HG03139 (cell line): Measurements from ENCODE around the gene SLC25A21.

ENCODE experiments used
- ATAC-seq: cut with Tn5 transposase; IDR thresholded peaks from one replicate; pipeline ENCODE4 v1.9.1; 2021; ENCODE audit not compliant: unreplicated experiment

Gene SLC25A21

DNA sequence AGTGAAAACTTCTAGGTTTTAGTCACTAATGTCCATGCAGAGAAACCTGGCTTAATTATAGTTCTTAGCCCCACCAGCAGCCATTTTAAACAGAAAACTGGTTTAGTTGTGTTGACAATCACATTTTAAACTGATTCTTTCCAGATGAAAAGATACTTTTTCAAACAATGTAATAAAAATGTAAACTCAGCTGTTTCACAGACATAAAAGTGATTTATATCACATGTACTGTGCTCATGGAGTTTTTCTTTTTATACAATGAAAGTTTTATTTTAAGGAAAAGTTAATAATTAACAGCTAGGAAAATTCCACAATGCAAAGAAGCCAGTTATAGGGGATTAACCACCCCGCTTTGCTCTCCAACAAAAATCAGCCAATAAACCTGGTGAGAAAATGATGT, 381.0 kb downstream of the SLC25A21 start:
- no peak for ATAC-seq

DNA sequence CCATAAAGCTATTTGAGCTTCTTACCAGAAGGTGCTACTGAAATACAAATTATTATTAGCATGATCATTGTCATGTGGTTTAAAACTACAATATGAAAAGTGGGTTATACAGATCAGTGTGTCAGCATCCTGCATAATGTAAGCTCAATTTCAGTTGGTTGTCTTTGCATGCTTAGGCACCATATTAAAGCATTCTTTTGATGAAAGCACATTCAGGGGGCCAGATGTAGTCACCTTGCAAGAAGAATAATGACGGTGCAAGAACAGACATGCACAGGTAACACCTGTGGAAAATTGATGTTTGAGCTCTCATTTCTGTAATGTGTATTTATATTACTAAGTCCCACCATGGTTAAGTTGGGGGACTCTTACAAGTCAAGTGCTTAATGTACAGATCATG, 386.9 kb downstream of the SLC25A21 start:
- ATAC-seq, result no peak

- ATAC-seq, result no peak
Observed at GRCh38 chr14:36784541-36784940, 387.9 kb downstream of the SLC25A21 start.

DNA sequence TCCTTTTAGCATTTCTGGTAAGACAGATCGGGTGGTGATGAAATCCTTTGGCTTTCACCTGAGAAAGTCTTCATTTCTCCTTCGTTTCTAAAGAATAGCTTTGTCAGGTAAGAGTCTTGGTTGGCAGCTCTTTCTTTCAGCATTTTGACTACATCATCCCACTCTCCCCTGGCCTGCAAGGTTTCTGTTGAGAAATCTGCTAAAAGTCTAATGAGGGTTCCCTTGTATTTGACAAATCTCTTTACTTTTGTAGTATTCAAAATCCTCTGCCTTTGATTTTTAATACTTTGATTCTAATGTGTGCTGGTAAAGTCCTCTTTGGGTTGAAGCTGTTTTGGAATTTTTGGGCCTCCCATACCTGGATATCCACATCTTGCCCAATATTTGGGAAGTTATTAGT, 390.5 kb downstream of the SLC25A21 start:
- ATAC-seq, result no peak

DNA sequence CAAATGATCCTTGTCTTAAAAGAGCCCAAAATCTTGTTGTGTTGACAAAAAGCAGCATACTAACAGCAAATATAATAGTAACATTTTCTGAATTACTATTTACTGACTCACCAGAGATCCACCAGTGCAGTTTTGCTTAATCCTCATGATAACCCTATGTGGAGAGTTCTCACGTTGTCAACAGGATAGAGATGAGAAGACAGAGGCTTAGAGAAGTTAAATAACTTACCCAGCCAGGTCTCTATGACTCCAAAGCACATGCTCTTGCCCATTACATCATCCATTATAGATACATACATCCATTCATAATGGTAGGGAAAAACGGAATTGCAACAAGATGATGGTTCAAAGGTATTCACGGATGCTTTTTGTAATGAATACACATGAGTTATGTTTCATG, 398.8 kb downstream of the SLC25A21 start:
- no peak for ATAC-seq

- no peak for ATAC-seq
Observed at GRCh38 chr14:36773136-36773540, 399.3 kb downstream of the SLC25A21 start.

- ATAC-seq, result no peak
Observed at GRCh38 chr14:36771028-36771640, 401.3 kb downstream of the SLC25A21 start.

GRCh38 chr14:36768638-36769337, 403.6 kb downstream of the SLC25A21 start:
- no peak for ATAC-seq

DNA sequence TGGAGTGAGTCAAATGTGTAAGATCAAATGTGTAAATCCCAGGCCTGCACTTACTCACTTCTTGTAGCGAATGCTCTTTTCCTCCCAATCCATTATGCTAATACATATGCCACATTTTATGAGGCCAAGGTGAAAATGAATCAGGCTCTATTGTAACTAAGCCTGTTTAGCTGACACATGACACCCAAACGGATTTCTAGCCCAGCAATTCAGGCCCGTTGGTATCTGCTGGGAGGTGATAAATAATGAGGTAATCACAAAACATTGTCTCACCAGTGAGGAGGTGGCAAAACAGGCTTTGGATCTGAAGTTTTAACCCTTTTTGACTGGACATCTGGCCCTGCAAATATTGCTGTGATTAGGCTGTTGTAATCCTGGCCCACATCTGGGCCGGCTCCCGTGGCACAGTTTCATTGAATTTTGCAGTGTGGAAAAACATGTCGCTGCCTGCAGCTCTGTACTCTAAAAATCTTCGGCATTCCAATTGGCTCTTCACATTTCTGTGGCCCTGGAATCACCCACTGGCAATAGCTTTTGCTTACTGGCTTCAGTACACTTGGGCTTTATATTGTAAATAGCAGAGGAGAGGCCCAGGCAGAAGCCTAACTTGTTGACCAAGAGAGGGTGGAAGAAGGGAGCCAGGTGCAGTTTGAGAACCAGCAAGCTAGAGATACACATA, 404.7 kb downstream of the SLC25A21 start:
- no peak for ATAC-seq

- no peak for ATAC-seq
Observed at GRCh38 chr14:36766974-36767373, 405.4 kb downstream of the SLC25A21 start.

DNA sequence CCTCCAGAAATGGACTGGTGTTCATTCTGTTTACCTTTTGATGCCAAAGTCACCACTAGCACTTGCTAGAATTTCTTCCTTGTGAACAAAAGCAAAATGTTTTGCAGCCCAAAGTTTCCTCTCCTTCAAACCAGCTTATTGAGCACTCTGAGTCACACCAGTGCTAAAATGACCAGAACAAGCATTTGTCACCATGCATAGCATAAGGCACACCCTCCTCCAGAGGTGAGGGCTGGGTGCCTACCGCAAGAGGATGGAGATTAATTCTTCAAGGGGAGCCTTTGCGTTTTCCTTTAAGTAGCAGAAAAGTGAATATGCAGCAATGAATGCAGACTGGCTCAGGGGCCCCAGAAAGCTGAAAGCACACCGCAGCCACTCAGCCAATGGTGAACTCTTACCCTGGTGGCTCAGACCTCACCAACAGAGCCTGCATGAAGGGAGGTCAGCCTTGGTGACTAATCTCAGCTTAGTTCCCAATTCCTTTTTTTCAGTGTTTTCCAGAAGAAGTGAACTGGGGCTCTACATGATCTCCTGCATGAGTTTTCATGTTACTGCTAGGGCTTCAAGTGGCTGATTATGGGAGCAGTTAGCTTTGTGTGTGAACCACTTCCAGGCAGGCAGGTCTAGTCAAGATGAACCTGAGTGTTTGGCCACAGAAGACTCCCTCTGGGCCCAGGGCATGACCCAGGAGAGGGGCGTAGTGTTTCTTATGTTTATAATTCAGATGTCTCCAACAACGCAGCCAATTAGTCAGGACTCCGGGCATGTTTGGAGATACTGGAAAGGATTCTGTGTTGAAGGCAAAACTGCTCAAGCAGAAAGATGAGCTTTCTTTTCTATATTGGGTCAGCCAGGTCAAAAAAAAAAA, 414.4 kb downstream of the SLC25A21 start:
- no peak for ATAC-seq

GRCh38 chr14:36756226-36756625, 416.2 kb downstream of the SLC25A21 start:
- ATAC-seq, result no peak

DNA sequence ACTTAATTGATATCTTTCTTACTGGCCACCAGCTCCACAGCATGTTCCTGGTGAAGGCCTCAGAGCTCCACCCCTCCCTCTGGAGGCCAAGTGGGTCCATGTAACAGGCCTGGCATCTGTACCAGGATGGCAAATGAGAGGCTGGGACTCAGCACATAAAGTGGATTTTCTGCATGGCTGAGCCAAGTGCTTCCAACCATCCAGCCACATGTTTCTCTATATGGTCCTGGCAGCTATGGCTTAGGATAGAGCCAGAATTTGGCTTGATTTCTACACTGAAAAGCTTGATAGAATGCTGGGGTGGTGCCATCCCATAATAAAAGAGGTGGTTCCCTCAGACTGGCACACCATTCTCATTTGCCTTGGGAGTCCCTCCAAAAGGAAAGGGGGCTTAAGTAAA, 416.6 kb downstream of the SLC25A21 start:
- ATAC-seq, result no peak

DNA sequence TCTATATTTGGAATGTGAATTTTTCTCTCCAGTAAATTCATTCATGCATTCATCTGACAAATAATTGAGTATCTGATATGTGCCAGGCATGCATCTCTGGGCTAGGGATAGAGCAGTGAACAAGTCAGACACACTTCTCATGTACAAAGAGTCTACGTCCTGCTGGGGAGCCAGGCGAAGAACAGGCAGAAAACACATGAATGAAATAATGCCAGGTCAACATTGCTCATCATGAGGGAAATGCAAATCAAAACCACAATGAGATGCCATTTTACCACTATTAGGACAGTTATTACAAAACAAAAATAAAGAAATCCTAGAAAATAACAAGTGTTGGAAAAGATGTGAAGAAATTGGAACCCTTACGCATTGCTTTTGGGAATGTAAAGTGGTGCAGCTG, 420.5 kb downstream of the SLC25A21 start:
- ATAC-seq, result no peak

DNA sequence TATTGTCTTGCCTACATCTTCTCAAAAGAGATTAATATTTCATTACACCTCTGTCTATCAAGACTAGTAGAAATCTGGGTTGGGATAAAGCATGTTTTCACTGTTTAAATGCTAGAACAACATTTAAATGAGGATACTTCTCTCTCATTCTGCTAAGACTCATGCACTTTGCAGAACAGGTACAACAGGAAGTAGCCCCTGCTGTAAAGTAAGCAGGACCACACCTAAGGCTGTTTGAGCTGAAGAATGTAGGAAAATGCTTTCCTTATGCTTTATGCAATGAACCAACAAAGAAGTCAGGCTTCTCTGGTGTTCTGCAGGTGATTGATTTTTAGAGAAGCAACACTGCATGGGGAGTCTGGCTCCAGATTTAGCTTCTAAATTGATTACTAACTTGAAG, 421.3 kb downstream of the SLC25A21 start:
- ATAC-seq, result no peak

GRCh38 chr14:36750244-36750643, 422.2 kb downstream of the SLC25A21 start:
- ATAC-seq, result no peak

DNA sequence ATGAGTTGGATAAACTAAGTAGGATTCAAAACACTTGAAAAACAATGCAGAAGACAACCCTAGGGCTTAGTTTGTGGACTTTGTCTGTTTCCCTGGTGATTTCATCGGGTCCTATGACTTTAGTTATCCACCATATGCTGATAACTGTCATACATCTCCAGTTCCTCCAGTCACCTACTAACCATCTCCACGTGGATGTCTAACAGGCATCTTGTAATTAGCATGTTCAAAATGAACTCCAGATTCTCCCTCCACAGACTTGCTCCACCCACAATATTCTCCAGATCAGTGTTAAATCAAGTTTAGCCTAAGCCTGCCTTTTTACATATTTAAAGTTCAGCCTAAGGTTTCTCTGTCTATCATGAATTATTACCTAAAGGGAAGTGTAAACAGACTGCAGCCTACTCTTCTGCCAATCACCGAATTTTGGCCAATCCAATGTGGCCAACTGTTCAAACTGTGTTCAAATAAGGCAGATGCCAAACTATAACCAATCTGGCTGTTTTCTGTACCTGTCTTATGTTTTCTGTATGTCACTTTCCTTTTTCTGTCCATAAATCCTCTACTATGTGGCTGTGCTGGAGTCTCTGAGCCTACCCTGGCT, 423.7 kb downstream of the SLC25A21 start:
- ATAC-seq, result no peak

- no peak for ATAC-seq
Observed at GRCh38 chr14:36747411-36748184, 424.8 kb downstream of the SLC25A21 start.

DNA sequence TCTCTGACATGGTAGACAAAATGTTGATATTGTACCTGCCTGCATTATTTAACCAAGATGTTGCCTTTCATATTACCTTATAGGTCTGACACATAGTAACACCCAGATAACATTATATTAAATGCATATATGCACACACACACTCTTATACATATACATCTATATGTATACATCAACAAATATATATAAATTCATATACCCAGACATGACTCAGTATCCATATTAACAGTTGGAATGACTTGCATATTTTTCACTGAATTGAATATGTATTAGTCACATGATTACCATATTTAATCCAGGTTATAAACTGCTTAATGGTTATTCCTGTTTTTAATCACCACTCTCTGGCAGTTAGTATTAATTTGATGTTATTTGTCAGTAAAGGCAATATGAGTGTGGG, 425.5 kb downstream of the SLC25A21 start:
- no peak for ATAC-seq

- ATAC-seq, result no peak
Observed at GRCh38 chr14:36741858-36742257, 430.5 kb downstream of the SLC25A21 start.
